Measurements from ENCODE around the gene PRICKLE4.
A peak's percentile ranks its signal among the peaks of the same experiment; 100 is the strongest.

Gene PRICKLE4

GRCh38 chr6:41777551-41778285, 2.9 kb upstream of the PRICKLE4 start:
- Histone ChIP-seq H2BK12ac (ENCODE audit: low read length in 2 of 2) (no peak overlapping the region), H3K23ac (ENCODE audit: low read length in 2 of 2) (no peak overlapping the region), H3K79me1 (replicated peaks; ENCODE audit: low read length, poor library complexity, severe bottlenecking) (peaks cover 14% of the 10 kb centered on the region), H4K91ac (ENCODE audit: low read length) (no peak overlapping the region), H2AFZ (ENCODE audit: low read depth, low read length) (no peak overlapping the region), H3K27me3 (ENCODE audit: control insufficient read depth in 1 of 2, insufficient read depth in 1 of 2, low read length in 2 of 2) (no peaks in the 10 kb centered on the region), H3K14ac (ENCODE audit: low read length in 2 of 2) (no peak overlapping the region), H3K4me1 (ENCODE audit: control insufficient read depth, insufficient read depth, low read depth, low read length) (peaks cover 16% of the 10 kb centered on the region), H3K18ac (ENCODE audit: low read depth in 1 of 2, low read length in 2 of 2) (no peak overlapping the region), H2AK5ac (ENCODE audit: low read length, severe bottlenecking) (no peak overlapping the region), H3K9ac (ENCODE audit: low read length) (peak overlapping the region; percentile 92), H2BK5ac (ENCODE audit: low read depth, low read length, poor library complexity, severe bottlenecking) (no peak overlapping the region), H3K4me3 (ENCODE audit: insufficient read depth in 1 of 2, low read depth in 1 of 2, low read length in 2 of 2) (no peak overlapping the region), H4K8ac (ENCODE audit: low read length) (no peak overlapping the region), H2BK15ac (ENCODE audit: low read depth, poor library complexity, severe bottlenecking) (no peak overlapping the region), H3K27ac (ENCODE audit: low read length, poor library complexity, severe bottlenecking) (no peak overlapping the region), H3K4ac (ENCODE audit: low read depth in 1 of 2, low read length in 2 of 2) (no peak overlapping the region), H3K36me3 (ENCODE audit: control insufficient read depth in 1 of 2, insufficient read depth in 2 of 2, low read depth in 1 of 2, low read length in 2 of 2) (peaks cover 30 to 35% of the 10 kb centered on the region in 2 experiments), H3K4me2 (ENCODE audit: low read length, poor library complexity, severe bottlenecking) (no peak overlapping the region), H3K9me3 (ENCODE audit: control insufficient read depth, low read length) (no peaks in the 10 kb centered on the region), H2BK120ac (ENCODE audit: low read depth, low read length) (no peak overlapping the region)
- 90% methylated on average over 5 of the region's 5 CpGs for WGBS
- DNase-seq: no peak

- Histone ChIP-seq H3K18ac (ENCODE audit: low read depth in 1 of 2, low read length in 2 of 2) (no peak overlapping the region), H2BK120ac (ENCODE audit: low read depth, low read length) (no peak overlapping the region), H3K9me3 (ENCODE audit: control insufficient read depth, low read length) (no peaks in the 10 kb centered on the region), H2AK5ac (ENCODE audit: low read length, severe bottlenecking) (no peak overlapping the region), H3K4me1 (ENCODE audit: control insufficient read depth, insufficient read depth, low read depth, low read length) (peaks cover 16% of the 10 kb centered on the region), H2BK12ac (ENCODE audit: low read length in 2 of 2) (no peak overlapping the region), H3K27ac (ENCODE audit: low read length, poor library complexity, severe bottlenecking) (no peak overlapping the region), H2BK15ac (ENCODE audit: low read depth, poor library complexity, severe bottlenecking) (no peak overlapping the region), H3K9ac (ENCODE audit: low read length) (peak overlapping the region; percentile 92), H3K4ac (ENCODE audit: low read depth in 1 of 2, low read length in 2 of 2) (peak overlapping the region in 1 of 2 experiments; percentile 35), H3K36me3 (ENCODE audit: control insufficient read depth in 1 of 2, insufficient read depth in 2 of 2, low read depth in 1 of 2, low read length in 2 of 2) (peaks cover 22 to 33% of the 10 kb centered on the region in 2 experiments), H2BK5ac (ENCODE audit: low read depth, low read length, poor library complexity, severe bottlenecking) (no peak overlapping the region), H4K91ac (ENCODE audit: low read length) (no peak overlapping the region), H3K14ac (ENCODE audit: low read length in 2 of 2) (no peak overlapping the region), H4K8ac (ENCODE audit: low read length) (no peak overlapping the region), H3K27me3 (ENCODE audit: control insufficient read depth in 1 of 2, insufficient read depth in 1 of 2, low read length in 2 of 2) (no peaks in the 10 kb centered on the region), H3K79me1 (replicated peaks; ENCODE audit: low read length, poor library complexity, severe bottlenecking) (peaks cover 16% of the 10 kb centered on the region), H3K4me3 (ENCODE audit: insufficient read depth in 1 of 2, low read depth in 1 of 2, low read length in 2 of 2) (peak overlapping the region in 1 of 2 experiments; percentile 94), H3K23ac (ENCODE audit: low read length in 2 of 2) (peak overlapping the region in 1 of 2 experiments; percentile 36), H2AFZ (ENCODE audit: low read depth, low read length) (no peak overlapping the region), H3K4me2 (ENCODE audit: low read length, poor library complexity, severe bottlenecking) (peak overlapping the region; percentile 88)
- DNase-seq: no peak
- 39% methylated on average over 6 of the region's 6 CpGs for WGBS
Measured at GRCh38 chr6:41778895-41779294, 1.7 kb upstream of the PRICKLE4 start.

- H3K4me2 ChIP-seq (ENCODE audit: low read length, poor library complexity, severe bottlenecking): peak overlapping the region; percentile 88
- H2BK12ac ChIP-seq (ENCODE audit: low read length in 2 of 2): no peak overlapping the region
- DNase-seq: peak; percentile 8
- H2BK5ac ChIP-seq (ENCODE audit: low read depth, low read length, poor library complexity, severe bottlenecking): no peak overlapping the region
- peak overlapping the region; percentile 33 for H2AFZ ChIP-seq (ENCODE audit: low read depth, low read length)
- H3K4me3 ChIP-seq (ENCODE audit: insufficient read depth in 1 of 2, low read depth in 1 of 2, low read length in 2 of 2): peak overlapping the region; percentile 64 to 94
- H3K27me3 ChIP-seq (ENCODE audit: control insufficient read depth in 1 of 2, insufficient read depth in 1 of 2, low read length in 2 of 2): no peaks in the 10 kb centered on the region
- H3K4me1 ChIP-seq (ENCODE audit: control insufficient read depth, insufficient read depth, low read depth, low read length): peaks cover 16% of the 10 kb centered on the region
- H3K9me3 ChIP-seq (ENCODE audit: control insufficient read depth, low read length): no peaks in the 10 kb centered on the region
- H3K18ac ChIP-seq (ENCODE audit: low read depth in 1 of 2, low read length in 2 of 2): peak overlapping the region in 1 of 2 experiments; percentile 46
- H3K79me1 ChIP-seq (replicated peaks; ENCODE audit: low read length, poor library complexity, severe bottlenecking): peaks cover 18% of the 10 kb centered on the region
- H4K8ac ChIP-seq (ENCODE audit: low read length): peak overlapping the region; percentile 29
- H3K27ac ChIP-seq (ENCODE audit: low read length, poor library complexity, severe bottlenecking): no peak overlapping the region
- H2BK120ac ChIP-seq (ENCODE audit: low read depth, low read length): no peak overlapping the region
- peak overlapping the region; percentile 92 for H3K9ac ChIP-seq (ENCODE audit: low read length)
- H3K23ac ChIP-seq (ENCODE audit: low read length in 2 of 2): peak overlapping the region in 1 of 2 experiments; percentile 11
- H2AK5ac ChIP-seq (ENCODE audit: low read length, severe bottlenecking): no peak overlapping the region
- WGBS: 4% methylated on average over 13 of the region's 16 CpGs
- peaks cover 18 to 29% of the 10 kb centered on the region in 2 experiments for H3K36me3 ChIP-seq (ENCODE audit: control insufficient read depth in 1 of 2, insufficient read depth in 2 of 2, low read depth in 1 of 2, low read length in 2 of 2)
- H4K91ac ChIP-seq (ENCODE audit: low read length): no peak overlapping the region
- no peak overlapping the region for H2BK15ac ChIP-seq (ENCODE audit: low read depth, poor library complexity, severe bottlenecking)
- H3K4ac ChIP-seq (ENCODE audit: low read depth in 1 of 2, low read length in 2 of 2): peak overlapping the region in 1 of 2 experiments; percentile 35
- H3K14ac ChIP-seq (ENCODE audit: low read length in 2 of 2): peak overlapping the region in 1 of 2 experiments; percentile 76
Measured at GRCh38 chr6:41779336-41779735, 1.2 kb upstream of the PRICKLE4 start.

- peaks cover 16% of the 10 kb centered on the region for H3K4me1 ChIP-seq (ENCODE audit: control insufficient read depth, insufficient read depth, low read depth, low read length)
- peak within 1 kb of the TSS in 1 of 2 experiments; percentile 60 for H3K18ac ChIP-seq (ENCODE audit: low read depth in 1 of 2, low read length in 2 of 2)
- peak within 1 kb of the TSS; percentile 95 for H3K4me2 ChIP-seq (ENCODE audit: low read length, poor library complexity, severe bottlenecking)
- H3K4me3 ChIP-seq (ENCODE audit: insufficient read depth in 1 of 2, low read depth in 1 of 2, low read length in 2 of 2): peak within 1 kb of the TSS; percentile 64 to 94
- H3K14ac ChIP-seq (ENCODE audit: low read length in 2 of 2): peak within 1 kb of the TSS in 1 of 2 experiments; percentile 76
- peaks cover 12 to 22% of the 10 kb centered on the region in 2 experiments for H3K36me3 ChIP-seq (ENCODE audit: control insufficient read depth in 1 of 2, insufficient read depth in 2 of 2, low read depth in 1 of 2, low read length in 2 of 2)
- H3K27me3 ChIP-seq (ENCODE audit: control insufficient read depth in 1 of 2, insufficient read depth in 1 of 2, low read length in 2 of 2): no peaks in the 10 kb centered on the region
- H3K4ac ChIP-seq (ENCODE audit: low read depth in 1 of 2, low read length in 2 of 2): peak within 1 kb of the TSS; percentile 26 to 35
- H2BK15ac ChIP-seq (ENCODE audit: low read depth, poor library complexity, severe bottlenecking): peak within 1 kb of the TSS; percentile 28
- H2BK12ac ChIP-seq (ENCODE audit: low read length in 2 of 2): no peak within 1 kb of the TSS
- H2AK5ac ChIP-seq (ENCODE audit: low read length, severe bottlenecking): no peak within 1 kb of the TSS
- under 1% methylated on average over 70 of the region's 73 CpGs for WGBS
- H3K79me1 ChIP-seq (replicated peaks; ENCODE audit: low read length, poor library complexity, severe bottlenecking): peaks cover 18% of the 10 kb centered on the region
- H2BK5ac ChIP-seq (ENCODE audit: low read depth, low read length, poor library complexity, severe bottlenecking): no peak within 1 kb of the TSS
- H3K9me3 ChIP-seq (ENCODE audit: control insufficient read depth, low read length): no peaks in the 10 kb centered on the region
- H4K91ac ChIP-seq (ENCODE audit: low read length): no peak within 1 kb of the TSS
- peak within 1 kb of the TSS; percentile 68 for H2AFZ ChIP-seq (ENCODE audit: low read depth, low read length)
- no peak within 1 kb of the TSS for H2BK120ac ChIP-seq (ENCODE audit: low read depth, low read length)
- H3K23ac ChIP-seq (ENCODE audit: low read length in 2 of 2): peak within 1 kb of the TSS in 1 of 2 experiments; percentile 36
- peak; percentile 91 for DNase-seq
- H3K9ac ChIP-seq (ENCODE audit: low read length): peak within 1 kb of the TSS; percentile 92
- no peak within 1 kb of the TSS for H3K27ac ChIP-seq (ENCODE audit: low read length, poor library complexity, severe bottlenecking)
- peak within 1 kb of the TSS; percentile 29 for H4K8ac ChIP-seq (ENCODE audit: low read length)
Measured at GRCh38 chr6:41779788-41780550, 613 bp upstream of the PRICKLE4 start, which contains the start of gene FRS3. Gene FRS3 (minus strand): TSS chr6:41779900. CDS start chr6:41776987, 2,913 bp downstream.
